Uterus (tissue), 4 donors: ENCODE data around the gene SLC24A5. TPM values are rescaled to one million over a fixed set of nuclear protein-coding genes. Genes with fewer than 3 reads are reported as not detected.

ENCODE experiments used
- DNase-seq, 2 donors: peaks; one replicate each; pipeline ENCODE4 v3.0.0-alpha.2; 2019 to 2020
- H3K27ac ChIP-seq, 2 donors: fragments of 200-600 bp; sonication (generic); 1 replicate in 1 of 2; 2 replicates in 1 of 2; pipeline ENCODE4 v1.5.1; 2016 to 2018
- H3K27me3 ChIP-seq, 2 donors: fragments of 200-600 bp; sonication (generic); one replicate each; pipeline ENCODE4 v1.5.1; 2018 to 2019; ENCODE audit warnings: control low read depth in 1 of 2
- H3K36me3 ChIP-seq, 2 donors: fragments of 200-600 bp; sonication (generic); one replicate each; pipeline ENCODE4 v1.5.1; 2019; ENCODE audit warnings: control low read depth in 1 of 2
- H3K4me1 ChIP-seq, 2 donors: fragments of 200-600 bp; sonication (generic); one replicate each; pipeline ENCODE4 v1.5.1; 2018 to 2019; ENCODE audit warnings: control low read depth in 1 of 2
- H3K4me3 ChIP-seq, 2 donors: fragments of 200-600 bp; sonication (generic); 1 replicate in 1 of 2; 2 replicates in 1 of 2; pipeline ENCODE4 v1.5.1; 2018 to 2019; ENCODE audit warnings: mild to moderate bottlenecking in 1 of 2
- H3K9me3 ChIP-seq, 2 donors: fragments of 200-600 bp; sonication (generic); one replicate each; pipeline ENCODE4 v1.5.1; 2019; ENCODE audit warnings: control low read depth in 1 of 2
- CTCF ChIP-seq, 4 experiments: fragments of 200-600 bp in 2 of 4; fragments of 450-650 bp in 2 of 4; sonication (generic) in 2 of 4; IDR thresholded peaks; one replicate each; pipeline ENCODE4 v1.5.1; 2016 to 2019; ENCODE audit warnings: antibody characterized with exemption in 4 of 4, mild to moderate bottlenecking in 2 of 4, moderate library complexity in 1 of 4
- POLR2A ChIP-seq, 2 donors: fragments of 450-650 bp; IDR thresholded peaks; one replicate each; pipeline ENCODE4 v1.6.1; 2016; ENCODE audit warnings: antibody characterized with exemption in 2 of 2, mild to moderate bottlenecking in 1 of 2, moderate library complexity in 1 of 2
- intact Hi-C: fragments of 100-400 bp; cut with DNase I; formaldehyde crosslinking; loops from one replicate; pipeline ENCODE4 v1.15.1; 2023; ENCODE audit warnings: low total_unique reads
- total RNA-seq, 4 donors: library from RNA; depleted of rRNA in 3 of 4; stranded (reverse); fragments of >200 nt in 3 of 4; gene quantifications; one replicate each; pipeline versions ENCODE4 v1.1.0 to v1.2.4, GENCODE V29; 2014 to 2023
- donor health status: DM: yes; HTN: yes; CAD: no.

Gene SLC24A5
- total RNA-seq, 4 donors from 2014 or later = 0.29 TPM; not detected in 3

GRCh38 chr15:48096813-48097212 is 24.0 kb upstream of the SLC24A5 start:
- H3K9me3 ChIP-seq = no peaks in the 10 kb centered on the region
- no peaks in the 10 kb centered on the region for H3K4me1 ChIP-seq
- TF ChIP-seq POLR2A (IDR thresholded peaks at IDR 0.05) (no peak), CTCF (IDR thresholded peaks at IDR 0.05) (no peak)
- no peak for DNase-seq
- H3K27ac ChIP-seq = no peak overlapping the region
- no peaks in the 10 kb centered on the region for H3K27me3 ChIP-seq
- no peaks in the 10 kb centered on the region for H3K36me3 ChIP-seq
- intact Hi-C loops = no loop called here
- H3K4me3 ChIP-seq = no peak overlapping the region

- no peaks in the 10 kb centered on the region for H3K4me1 ChIP-seq
- intact Hi-C loops = no loop called here
- no peaks in the 10 kb centered on the region for H3K9me3 ChIP-seq
- no peak overlapping the region for H3K27ac ChIP-seq
- H3K27me3 ChIP-seq = no peaks in the 10 kb centered on the region
- H3K4me3 ChIP-seq = no peak overlapping the region
- no peak for DNase-seq
- no peaks in the 10 kb centered on the region for H3K36me3 ChIP-seq
- TF ChIP-seq CTCF (IDR thresholded peaks at IDR 0.05) (no peak), POLR2A (IDR thresholded peaks at IDR 0.05) (no peak)
Measured at GRCh38 chr15:48097264-48097663, 23.5 kb upstream of the SLC24A5 start.

- H3K27me3 ChIP-seq = no peaks in the 10 kb centered on the region
- no peaks in the 10 kb centered on the region for H3K9me3 ChIP-seq
- TF ChIP-seq CTCF (IDR thresholded peaks at IDR 0.05) = no peak
- TF ChIP-seq POLR2A (IDR thresholded peaks at IDR 0.05) = no peak
- no peak overlapping the region for H3K27ac ChIP-seq
- no peaks in the 10 kb centered on the region for H3K36me3 ChIP-seq
- intact Hi-C loops = no loop called here
- H3K4me3 ChIP-seq = no peak overlapping the region
- no peak for DNase-seq
- H3K4me1 ChIP-seq = no peaks in the 10 kb centered on the region
Measured at GRCh38 chr15:48101376-48101961, 19.3 kb upstream of the SLC24A5 start.

- no peak overlapping the region for H3K27ac ChIP-seq
- no peaks in the 10 kb centered on the region for H3K4me1 ChIP-seq
- no peaks in the 10 kb centered on the region for H3K9me3 ChIP-seq
- no peaks in the 10 kb centered on the region for H3K36me3 ChIP-seq
- H3K27me3 ChIP-seq = no peaks in the 10 kb centered on the region
- no peak for DNase-seq
- no peak overlapping the region for H3K4me3 ChIP-seq
- intact Hi-C loops = no loop called here
- TF ChIP-seq CTCF (IDR thresholded peaks at IDR 0.05) = no peak
- no peak for TF ChIP-seq POLR2A (IDR thresholded peaks at IDR 0.05)
Measured at GRCh38 chr15:48102167-48102566, 18.6 kb upstream of the SLC24A5 start.

GRCh38 chr15:48103647-48104046 is 17.1 kb upstream of the SLC24A5 start:
- intact Hi-C loops = no loop called here
- TF ChIP-seq CTCF (IDR thresholded peaks at IDR 0.05) (no peak), POLR2A (IDR thresholded peaks at IDR 0.05) (no peak)
- no peak overlapping the region for H3K27ac ChIP-seq
- H3K27me3 ChIP-seq = no peaks in the 10 kb centered on the region
- H3K9me3 ChIP-seq = no peaks in the 10 kb centered on the region
- no peaks in the 10 kb centered on the region for H3K36me3 ChIP-seq
- DNase-seq = no peak
- no peak overlapping the region for H3K4me3 ChIP-seq
- H3K4me1 ChIP-seq = no peaks in the 10 kb centered on the region
